Measurements from ENCODE around the gene U2AF1L4.

Gene U2AF1L4

GRCh38 chr19:35739275-35740107 is 5.7 kb downstream of the U2AF1L4 start:
- no peak overlapping the region for H3K27ac ChIP-seq (ENCODE audit: low read depth, low read length, severe bottlenecking)
- WGBS, 2 experiments (ENCODE audit: insufficient coverage in 2 of 2): 91% methylated on average over 22 to 26 of the region's 29 CpGs
- H3K4me1 ChIP-seq (ENCODE audit: control insufficient read depth, insufficient read depth, low read length, poor library complexity, severe bottlenecking): peaks cover 12% of the 10 kb centered on the region
- peak overlapping the region; percentile 56 for H3K4me3 ChIP-seq (ENCODE audit: extremely low read depth, insufficient read depth, low read length, poor library complexity, severe bottlenecking)
- peaks cover 58% of the 10 kb centered on the region for H3K36me3 ChIP-seq (ENCODE audit: control insufficient read depth, insufficient read depth, low read length)
- no peaks in the 10 kb centered on the region for H3K9me3 ChIP-seq (ENCODE audit: control insufficient read depth, low read length)

- no peak overlapping the region for H3K27ac ChIP-seq (ENCODE audit: low read depth, low read length, severe bottlenecking)
- H3K4me3 ChIP-seq (ENCODE audit: extremely low read depth, insufficient read depth, low read length, poor library complexity, severe bottlenecking): no peak overlapping the region
- peaks cover 12% of the 10 kb centered on the region for H3K4me1 ChIP-seq (ENCODE audit: control insufficient read depth, insufficient read depth, low read length, poor library complexity, severe bottlenecking)
- no peaks in the 10 kb centered on the region for H3K9me3 ChIP-seq (ENCODE audit: control insufficient read depth, low read length)
- 93 to 100% methylated on average over 2 of the region's 2 CpGs for WGBS, 2 experiments (ENCODE audit: insufficient coverage in 2 of 2)
- peaks cover 62% of the 10 kb centered on the region for H3K36me3 ChIP-seq (ENCODE audit: control insufficient read depth, insufficient read depth, low read length)
Observed at GRCh38 chr19:35738887-35739229, 6.4 kb downstream of the U2AF1L4 start.

- H3K36me3 ChIP-seq (ENCODE audit: control insufficient read depth, insufficient read depth, low read length): peaks cover 66% of the 10 kb centered on the region
- peaks cover 12% of the 10 kb centered on the region for H3K4me1 ChIP-seq (ENCODE audit: control insufficient read depth, insufficient read depth, low read length, poor library complexity, severe bottlenecking)
- 95 to 98% methylated on average over 28 to 34 of the region's 37 CpGs for WGBS, 2 experiments (ENCODE audit: insufficient coverage in 2 of 2)
- H3K4me3 ChIP-seq (ENCODE audit: extremely low read depth, insufficient read depth, low read length, poor library complexity, severe bottlenecking): no peak overlapping the region
- H3K27ac ChIP-seq (ENCODE audit: low read depth, low read length, severe bottlenecking): no peak overlapping the region
- no peaks in the 10 kb centered on the region for H3K9me3 ChIP-seq (ENCODE audit: control insufficient read depth, low read length)
Observed at GRCh38 chr19:35738021-35738886, 7.0 kb downstream of the U2AF1L4 start.

- Histone ChIP-seq H3K27ac (ENCODE audit: low read depth, low read length, severe bottlenecking) (no peak overlapping the region), H3K9me3 (ENCODE audit: control insufficient read depth, low read length) (no peaks in the 10 kb centered on the region), H3K36me3 (ENCODE audit: control insufficient read depth, insufficient read depth, low read length) (peaks cover 70% of the 10 kb centered on the region), H3K4me3 (ENCODE audit: extremely low read depth, insufficient read depth, low read length, poor library complexity, severe bottlenecking) (no peak overlapping the region), H3K4me1 (ENCODE audit: control insufficient read depth, insufficient read depth, low read length, poor library complexity, severe bottlenecking) (peaks cover 12% of the 10 kb centered on the region)
- 96 to 97% methylated on average over 10 to 20 of the region's 22 CpGs for WGBS, 2 experiments (ENCODE audit: insufficient coverage in 2 of 2)
Observed at GRCh38 chr19:35736913-35737886, 8.0 kb downstream of the U2AF1L4 start.

- H3K36me3 ChIP-seq (ENCODE audit: control insufficient read depth, insufficient read depth, low read length): peaks cover 92% of the 10 kb centered on the region
- H3K27ac ChIP-seq (ENCODE audit: low read depth, low read length, severe bottlenecking): no peak overlapping the region
- peaks cover 8% of the 10 kb centered on the region for H3K4me1 ChIP-seq (ENCODE audit: control insufficient read depth, insufficient read depth, low read length, poor library complexity, severe bottlenecking)
- no peak overlapping the region for H3K4me3 ChIP-seq (ENCODE audit: extremely low read depth, insufficient read depth, low read length, poor library complexity, severe bottlenecking)
- WGBS, 2 experiments (ENCODE audit: insufficient coverage in 2 of 2): 91 to 97% methylated on average over 5 of the region's 5 CpGs
- no peaks in the 10 kb centered on the region for H3K9me3 ChIP-seq (ENCODE audit: control insufficient read depth, low read length)
Observed at GRCh38 chr19:35734889-35735288, 10.3 kb downstream of the U2AF1L4 start.

- H3K27ac ChIP-seq (ENCODE audit: low read depth, low read length, severe bottlenecking): no peak overlapping the region
- peaks cover 97% of the 10 kb centered on the region for H3K36me3 ChIP-seq (ENCODE audit: control insufficient read depth, insufficient read depth, low read length)
- WGBS, 2 experiments (ENCODE audit: insufficient coverage in 2 of 2): 98% methylated on average over 8 of the region's 8 CpGs
- H3K4me1 ChIP-seq (ENCODE audit: control insufficient read depth, insufficient read depth, low read length, poor library complexity, severe bottlenecking): peaks cover 3% of the 10 kb centered on the region
- H3K9me3 ChIP-seq (ENCODE audit: control insufficient read depth, low read length): no peaks in the 10 kb centered on the region
- no peak overlapping the region for H3K4me3 ChIP-seq (ENCODE audit: extremely low read depth, insufficient read depth, low read length, poor library complexity, severe bottlenecking)
Observed at GRCh38 chr19:35734273-35734672, 10.9 kb downstream of the U2AF1L4 start.

GRCh38 chr19:35733180-35734125 is 11.8 kb downstream of the U2AF1L4 start:
- Histone ChIP-seq H3K9me3 (ENCODE audit: control insufficient read depth, low read length) (no peaks in the 10 kb centered on the region), H3K27ac (ENCODE audit: low read depth, low read length, severe bottlenecking) (no peak overlapping the region), H3K36me3 (ENCODE audit: control insufficient read depth, insufficient read depth, low read length) (peaks cover 97% of the 10 kb centered on the region), H3K4me1 (ENCODE audit: control insufficient read depth, insufficient read depth, low read length, poor library complexity, severe bottlenecking) (peaks cover 3% of the 10 kb centered on the region), H3K4me3 (ENCODE audit: extremely low read depth, insufficient read depth, low read length, poor library complexity, severe bottlenecking) (no peak overlapping the region)
- 93 to 98% methylated on average over 16 to 22 of the region's 35 CpGs for WGBS, 2 experiments (ENCODE audit: insufficient coverage in 2 of 2)

GRCh38 chr19:35732540-35733179 is 12.6 kb downstream of the U2AF1L4 start:
- H3K4me1 ChIP-seq (ENCODE audit: control insufficient read depth, insufficient read depth, low read length, poor library complexity, severe bottlenecking): peaks cover 3% of the 10 kb centered on the region
- 95 to 97% methylated on average over 21 to 23 of the region's 25 CpGs for WGBS, 2 experiments (ENCODE audit: insufficient coverage in 2 of 2)
- no peak overlapping the region for H3K27ac ChIP-seq (ENCODE audit: low read depth, low read length, severe bottlenecking)
- peaks cover 97% of the 10 kb centered on the region for H3K36me3 ChIP-seq (ENCODE audit: control insufficient read depth, insufficient read depth, low read length)
- H3K4me3 ChIP-seq (ENCODE audit: extremely low read depth, insufficient read depth, low read length, poor library complexity, severe bottlenecking): no peak overlapping the region
- H3K9me3 ChIP-seq (ENCODE audit: control insufficient read depth, low read length): no peaks in the 10 kb centered on the region

GRCh38 chr19:35731779-35732405 is 13.3 kb downstream of the U2AF1L4 start:
- Histone ChIP-seq H3K27ac (ENCODE audit: low read depth, low read length, severe bottlenecking) (no peak overlapping the region), H3K9me3 (ENCODE audit: control insufficient read depth, low read length) (no peaks in the 10 kb centered on the region), H3K36me3 (ENCODE audit: control insufficient read depth, insufficient read depth, low read length) (peaks cover 97% of the 10 kb centered on the region), H3K4me1 (ENCODE audit: control insufficient read depth, insufficient read depth, low read length, poor library complexity, severe bottlenecking) (peaks cover 3% of the 10 kb centered on the region), H3K4me3 (ENCODE audit: extremely low read depth, insufficient read depth, low read length, poor library complexity, severe bottlenecking) (no peak overlapping the region)
- 88 to 93% methylated on average over 11 to 13 of the region's 21 CpGs for WGBS, 2 experiments (ENCODE audit: insufficient coverage in 2 of 2)

All from mesodermal cell (in vitro differentiated cells).